GM19438 (cell line): Measurements from ENCODE around the gene EMB.
A peak's percentile ranks its signal among the peaks of the same experiment; 100 is the strongest.
"Not testable (repeated sequence)": the region's sequence is repeated elsewhere in the genome, so short reads cannot be mapped to it uniquely, and the experiment has no call there.

Source experiments
- ATAC-seq: cut with Tn5 transposase; IDR thresholded peaks from one replicate; pipeline ENCODE4 v1.9.1; 2021; ENCODE audit warnings: low read depth; ENCODE audit not compliant: unreplicated experiment

Gene EMB

DNA sequence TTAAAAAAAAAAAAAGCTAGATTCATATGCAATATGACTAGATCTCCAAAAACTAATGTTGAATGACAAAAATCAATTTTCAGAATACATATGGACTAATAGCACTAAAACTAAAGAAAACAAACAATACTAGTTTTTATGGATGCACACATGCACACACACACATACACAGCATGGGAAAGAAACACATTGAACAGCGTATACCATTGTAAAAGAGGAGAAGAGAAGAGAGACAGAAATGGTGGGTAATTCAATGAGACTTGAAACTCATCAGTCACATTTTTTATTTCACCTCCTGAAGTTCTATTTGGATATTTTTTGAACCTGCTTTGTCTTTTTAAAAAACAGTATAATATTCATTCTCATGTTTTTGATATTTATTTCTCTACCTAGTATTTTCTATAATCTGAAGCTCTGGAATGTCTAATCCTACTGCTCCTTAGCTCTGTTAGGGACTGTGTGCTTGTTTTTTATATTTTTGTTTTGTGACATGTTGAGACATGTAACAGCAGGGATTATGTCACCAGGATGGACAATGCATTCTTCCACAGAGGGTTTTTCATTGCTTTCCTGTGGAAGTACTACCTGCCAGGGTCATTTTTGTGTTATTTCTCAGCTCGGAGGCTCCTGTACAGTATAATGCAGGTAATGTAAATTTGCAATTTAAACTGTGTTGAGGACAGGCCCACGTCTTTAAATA is 17.8 kb downstream of the EMB start:
- not testable (repeated sequence) for ATAC-seq

DNA sequence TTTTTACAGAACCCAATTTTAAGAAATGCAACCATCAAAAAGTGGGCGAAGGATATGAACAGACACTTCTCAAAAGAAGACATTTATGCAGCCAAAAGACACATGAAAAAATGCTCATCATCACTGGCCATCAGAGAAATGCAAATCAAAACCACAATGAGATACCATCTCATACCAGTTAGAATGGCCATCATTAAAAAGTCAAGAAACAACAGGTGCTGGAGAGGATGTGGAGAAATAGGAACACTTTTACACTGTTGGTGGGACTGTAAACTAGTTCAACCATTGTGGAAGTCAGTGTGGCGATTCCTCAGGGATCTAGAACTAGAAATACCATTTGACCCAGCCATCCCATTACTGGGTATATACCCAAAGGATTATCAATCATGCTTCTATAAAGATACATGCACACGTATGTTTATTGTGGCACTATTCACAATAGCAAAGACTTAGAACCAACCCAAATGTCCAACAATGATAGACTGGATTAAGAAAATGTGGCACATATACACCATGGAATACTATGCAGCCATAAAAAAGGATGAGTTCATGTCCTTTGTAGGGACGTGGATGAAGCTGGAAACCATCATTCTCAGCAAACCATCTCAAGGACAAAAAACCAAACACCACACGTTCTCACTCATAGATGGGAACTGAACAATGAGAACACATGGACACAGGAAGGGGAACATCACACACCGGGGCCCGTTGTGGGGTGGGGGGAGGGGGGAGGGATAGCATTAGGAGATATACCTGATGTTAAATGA is 19.7 kb downstream of the EMB start:
- ATAC-seq: not testable (repeated sequence)

GRCh38 chr5:50420343-50420935 is 20.6 kb downstream of the EMB start:
- ATAC-seq: no peak

DNA sequence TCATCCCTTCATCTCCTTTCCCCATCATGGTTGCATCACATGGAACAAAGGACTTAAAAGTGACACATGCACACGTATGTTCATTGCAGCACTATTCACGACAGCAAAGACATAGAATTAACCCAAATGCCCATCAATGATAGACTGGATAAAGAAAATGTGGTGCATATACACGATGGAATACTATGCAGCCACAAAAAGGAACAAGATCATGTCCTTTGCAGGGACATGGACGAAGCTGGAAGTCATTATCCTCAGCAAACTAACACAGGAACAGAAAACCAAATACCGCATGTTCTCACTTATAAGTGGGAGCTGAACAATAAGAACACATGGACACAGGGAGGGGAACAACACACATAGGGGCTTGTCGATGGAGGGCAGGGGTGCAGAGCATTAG is 21.4 kb downstream of the EMB start:
- not testable (repeated sequence) for ATAC-seq

DNA sequence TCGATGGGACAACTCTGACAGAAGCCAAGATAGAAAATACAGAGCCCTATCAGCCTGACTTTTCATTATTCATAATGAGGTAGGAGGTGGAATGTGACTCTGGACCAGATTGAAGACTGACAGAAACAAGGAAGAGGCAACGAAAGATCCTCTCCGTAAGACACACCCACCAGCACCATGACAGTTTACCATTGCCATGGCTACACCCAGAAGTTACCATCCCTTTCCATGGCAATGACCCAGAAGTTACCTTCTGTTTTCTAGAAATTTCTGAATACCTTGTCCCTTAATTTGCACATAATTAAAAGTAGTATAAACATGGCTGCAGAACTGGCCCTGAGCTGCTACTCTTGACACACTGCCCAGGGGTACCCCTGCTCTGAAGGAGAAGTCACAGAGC is 24.5 kb downstream of the EMB start:
- ATAC-seq: not testable (repeated sequence)

DNA sequence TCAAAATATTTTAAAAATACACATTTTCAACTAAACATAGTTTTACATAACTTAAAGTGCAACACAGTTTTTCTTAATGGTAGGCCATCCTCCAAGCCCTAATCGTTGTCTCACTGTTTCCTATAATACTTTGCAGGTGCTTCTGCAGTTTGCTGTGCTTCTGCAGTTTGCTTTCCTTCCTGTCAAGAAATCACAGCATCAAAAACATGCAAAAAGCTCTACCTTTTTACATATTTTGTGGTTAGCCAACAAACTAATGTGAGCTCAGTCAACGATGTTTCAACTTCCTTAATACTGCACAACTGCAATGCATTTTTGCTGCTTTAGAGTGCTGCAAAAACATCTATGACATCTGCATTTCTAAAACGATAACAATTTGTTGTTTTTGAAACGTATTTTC is 25.2 kb downstream of the EMB start:
- peak; percentile 81 for ATAC-seq

- not testable (repeated sequence) for ATAC-seq
Measured at GRCh38 chr5:50410932-50411331, 30.2 kb downstream of the EMB start.

DNA sequence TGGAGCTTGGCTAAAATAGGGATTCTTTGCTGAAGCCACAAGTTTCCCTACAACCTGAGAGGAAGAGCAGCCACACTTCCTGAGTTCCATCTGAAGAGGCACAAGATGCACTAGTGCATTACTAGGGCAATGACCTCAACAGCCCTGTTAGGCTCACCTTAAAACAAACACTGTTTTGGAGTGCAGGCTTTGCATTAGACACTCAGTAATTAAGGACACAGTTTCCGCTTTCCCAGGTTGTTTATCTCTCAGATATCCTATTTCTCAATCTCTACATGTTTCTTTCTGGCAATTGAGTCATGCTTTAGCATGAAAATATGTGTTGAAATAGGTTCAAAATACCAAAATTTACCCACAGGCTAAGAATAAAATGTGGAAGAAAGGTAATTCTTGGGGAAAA is 34.2 kb downstream of the EMB start:
- no peak for ATAC-seq

- ATAC-seq: no peak
Measured at GRCh38 chr5:50401336-50401735, 39.8 kb downstream of the EMB start.

- not testable (repeated sequence) for ATAC-seq
Measured at GRCh38 chr5:50393925-50394609, 47.0 kb downstream of the EMB start.

- ATAC-seq: not testable (repeated sequence)
Measured at GRCh38 chr5:50392289-50392688, 48.8 kb downstream of the EMB start.

- not testable (repeated sequence) for ATAC-seq
Measured at GRCh38 chr5:50384381-50384780, 56.7 kb downstream of the EMB start.

- not testable (repeated sequence) for ATAC-seq
Measured at GRCh38 chr5:50376696-50377095, 64.4 kb downstream of the EMB start.

DNA sequence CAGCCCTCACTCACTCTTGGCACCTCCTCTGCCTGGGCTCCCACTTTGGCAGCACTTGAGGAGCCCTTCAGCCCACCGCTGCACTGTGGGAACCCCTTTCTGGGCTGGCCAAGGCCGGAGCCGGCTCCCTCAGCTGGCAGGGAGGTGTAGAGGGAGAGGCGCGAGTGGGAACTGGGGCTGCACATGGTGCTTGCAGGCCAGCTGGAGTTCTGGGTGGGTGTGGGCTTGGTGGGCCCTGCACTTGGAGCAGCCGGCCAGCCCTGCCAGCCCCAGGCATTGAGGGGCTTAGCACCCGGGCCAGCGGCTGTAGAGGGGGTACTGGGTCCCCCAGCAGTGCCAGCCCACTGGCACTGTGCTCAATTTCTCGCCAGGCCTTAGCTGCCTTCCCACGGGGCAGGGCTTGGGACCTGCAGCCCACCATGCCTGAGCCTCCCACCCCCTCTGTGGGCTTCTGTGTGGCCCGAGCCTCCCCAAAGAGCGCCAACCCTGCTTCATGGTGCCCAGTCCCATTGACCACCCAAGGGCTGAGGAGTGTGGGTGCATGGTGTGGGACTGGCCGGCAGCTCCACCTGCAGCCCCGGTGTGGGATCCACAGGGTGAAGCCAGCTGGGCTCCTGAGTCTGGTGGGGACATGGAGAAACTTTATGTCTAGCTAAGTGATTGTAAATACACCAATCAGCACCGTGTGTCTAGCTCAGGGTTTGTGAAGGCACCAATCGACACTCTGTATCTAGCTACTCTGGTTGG is 71.6 kb downstream of the EMB start:
- ATAC-seq: not testable (repeated sequence)

- no peak for ATAC-seq
Measured at GRCh38 chr5:50365426-50366251, 75.4 kb downstream of the EMB start.

- ATAC-seq: not testable (repeated sequence)
Measured at GRCh38 chr5:50364535-50365309, 76.4 kb downstream of the EMB start.

DNA sequence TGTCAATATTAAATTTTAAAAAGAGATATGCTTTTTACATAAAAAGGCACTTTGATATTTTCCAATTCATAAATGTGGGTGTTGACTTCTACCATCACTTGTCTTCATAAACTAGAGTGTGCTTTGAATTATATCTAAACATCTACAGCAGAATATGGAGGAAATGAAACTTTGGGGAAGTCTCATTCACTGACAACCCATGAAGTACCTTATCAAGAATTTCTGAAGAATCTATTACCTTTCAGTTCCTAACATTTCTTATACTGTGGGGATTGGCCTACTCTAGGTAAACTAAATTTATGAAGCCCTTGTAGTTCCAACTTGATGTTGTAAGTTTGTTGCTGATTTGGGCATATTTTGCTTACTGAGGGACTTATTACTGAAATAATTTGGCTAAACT is 81.9 kb downstream of the EMB start:
- ATAC-seq: no peak

DNA sequence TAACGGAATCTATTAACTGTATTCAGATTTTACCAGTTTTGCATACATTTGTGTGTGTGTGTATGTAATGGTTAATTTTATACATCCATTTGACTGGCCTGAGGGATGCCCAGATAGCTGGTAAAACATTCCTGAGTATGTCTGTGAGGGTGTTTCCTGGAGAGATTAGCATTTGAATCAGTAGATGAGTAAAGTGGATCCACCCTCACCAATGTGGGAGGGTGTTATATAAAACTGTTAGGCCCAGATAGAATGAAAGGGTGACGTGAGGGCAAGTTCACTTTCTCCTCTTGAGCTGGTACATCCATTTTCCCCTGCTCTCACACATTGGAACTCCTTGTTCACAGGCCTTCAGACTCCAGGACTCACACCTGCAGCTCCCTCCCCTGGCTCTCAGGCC is 88.7 kb downstream of the EMB start:
- no peak for ATAC-seq
